Stimulated activated CD4-positive, alpha-beta T cell treated with anti-CD3 and anti-CD28 coated beads, TNF-alpha, amount 100 ng/mL, for 48 hours (primary cell): Measurements from ENCODE around the gene CDC34.

Experiments used
- DNase-seq, 3 donors: peaks; one replicate each; pipeline ENCODE4 v3.0.0-alpha.2; 2020; ENCODE audit warnings: low read depth in 3 of 3

Gene CDC34

GRCh38 chr19:519449-519865 is 12.1 kb upstream of the CDC34 start:
- no peak for DNase-seq

- DNase-seq, result no peak
Observed at GRCh38 chr19:522726-523125, 8.8 kb upstream of the CDC34 start.

- no peak for DNase-seq
Observed at GRCh38 chr19:524062-524674, 7.4 kb upstream of the CDC34 start.

GRCh38 chr19:525029-525428 is 6.5 kb upstream of the CDC34 start:
- DNase-seq, result no peak

GRCh38 chr19:525857-526419 is 5.6 kb upstream of the CDC34 start:
- DNase-seq, result no peak

GRCh38 chr19:530134-531008 is 1.2 kb upstream of the CDC34 start:
- DNase-seq, result no peak

- peak; percentile 71 to 80 (median 80) for DNase-seq
Observed at GRCh38 chr19:531009-531752, 379 bp upstream of the CDC34 start.

- DNase-seq, result peak in 1 of 3 donors; percentile 41
Observed at GRCh38 chr19:532561-533363, 1.2 kb downstream of the CDC34 start.

GRCh38 chr19:533364-534058 is 2.0 kb downstream of the CDC34 start:
- DNase-seq, result no peak

GRCh38 chr19:534088-534487 is 2.5 kb downstream of the CDC34 start:
- DNase-seq, result no peak

GRCh38 chr19:535017-535835 is 3.7 kb downstream of the CDC34 start:
- no peak for DNase-seq

GRCh38 chr19:536031-536880 is 4.7 kb downstream of the CDC34 start:
- DNase-seq, result no peak

- no peak for DNase-seq
Observed at GRCh38 chr19:536881-537404, 5.4 kb downstream of the CDC34 start.

- DNase-seq, result no peak
Observed at GRCh38 chr19:538641-539428, 7.3 kb downstream of the CDC34 start.

GRCh38 chr19:539429-540030 is 8.0 kb downstream of the CDC34 start:
- DNase-seq, result no peak

- DNase-seq, result no peak
Observed at GRCh38 chr19:540867-541637, 9.5 kb downstream of the CDC34 start.

GRCh38 chr19:541699-542098 is 10.1 kb downstream of the CDC34 start:
- DNase-seq, result no peak
